HepG2 (cell line): ENCODE results near the gene TMEM35A. TPM values are rescaled to one million over a fixed set of nuclear protein-coding genes. Genes with fewer than 3 reads are reported as not detected.

ENCODE experiments used
- ATF4 ChIP-seq, 2 experiments: fragments of 450-650 bp in 1 of 2; sonication (generic) in 1 of 2; formaldehyde crosslinking; IDR thresholded peaks; 2 replicates each; pipeline versions ENCODE4 v1.5.0 to v1.8.0; 2020 to 2022; ENCODE audit warnings: mild to moderate bottlenecking in 1 of 2, missing genetic modification reagents in 1 of 2
- BORCS8-MEF2B ChIP-seq: sonication (generic); formaldehyde crosslinking; IDR thresholded peaks from 2 replicates; pipeline ENCODE4 v1.8.0; 2022; ENCODE audit warnings: mild to moderate bottlenecking, missing genetic modification reagents
- DRAP1 ChIP-seq: IDR thresholded peaks from 2 replicates; pipeline ENCODE4 v1.6.1; 2016; ENCODE audit warnings: missing genetic modification reagents, missing compliant biosample characterization
- HOMEZ ChIP-seq: IDR thresholded peaks from 2 replicates; pipeline ENCODE4 v1.6.1; 2016; ENCODE audit warnings: low read depth
- MAFF ChIP-seq: IDR thresholded peaks from 2 replicates; pipeline ENCODE4 v1.6.1; 2011; ENCODE audit warnings: low read depth, low read length, improper control_type of control experiment
- MAX ChIP-seq: IDR thresholded peaks from 2 replicates; pipeline ENCODE4 v1.6.1; 2012; ENCODE audit warnings: inconsistent platforms
- NFYC ChIP-seq: IDR thresholded peaks from 2 replicates; pipeline ENCODE4 v1.6.1; 2016; ENCODE audit warnings: missing genetic modification reagents, missing compliant biosample characterization
- POGZ ChIP-seq: sonication (generic); formaldehyde crosslinking; IDR thresholded peaks from 2 replicates; pipeline ENCODE4 v1.4.0; 2020; ENCODE audit warnings: mild to moderate bottlenecking, missing genetic modification reagents
- POLR2G ChIP-seq: fragments of 200-400 bp; formaldehyde crosslinking; IDR thresholded peaks from 2 replicates; pipeline ENCODE4 v1.6.1; 2018; ENCODE audit warnings: mild to moderate bottlenecking, low read depth, low read length, moderate library complexity
- SCMH1 ChIP-seq: sonication (generic); formaldehyde crosslinking; IDR thresholded peaks from 2 replicates; pipeline ENCODE4 v1.9.0; 2021; ENCODE audit warnings: missing genetic modification reagents, mild to moderate bottlenecking, borderline replicate concordance
- SP4 ChIP-seq: sonication (generic); formaldehyde crosslinking; IDR thresholded peaks from 2 replicates; pipeline ENCODE4 v1.8.1; 2023; ENCODE audit warnings: mild to moderate bottlenecking, missing genetic modification reagents
- THAP8 ChIP-seq: sonication (generic); formaldehyde crosslinking; IDR thresholded peaks from 2 replicates; pipeline ENCODE4 v1.5.1; 2020; ENCODE audit warnings: missing genetic modification reagents, mild to moderate bottlenecking, borderline replicate concordance
- ZBED4 ChIP-seq: sonication (generic); formaldehyde crosslinking; IDR thresholded peaks from 2 replicates; pipeline ENCODE4 v1.4.0; 2020; ENCODE audit warnings: missing genetic modification reagents, borderline replicate concordance
- ZFP41 ChIP-seq: sonication (generic); formaldehyde crosslinking; IDR thresholded peaks from 2 replicates; pipeline ENCODE4 v1.4.0; 2020; ENCODE audit warnings: mild to moderate bottlenecking, missing genetic modification reagents, borderline replicate concordance
- ZFY ChIP-seq: sonication (generic); formaldehyde crosslinking; IDR thresholded peaks from 2 replicates; pipeline ENCODE4 v1.4.0; 2020; ENCODE audit warnings: missing genetic modification reagents
- ZMYM2 ChIP-seq: sonication (generic); formaldehyde crosslinking; IDR thresholded peaks from 2 replicates; pipeline ENCODE4 v1.8.0; 2022; ENCODE audit warnings: mild to moderate bottlenecking, missing genetic modification reagents
- ZNF503 ChIP-seq: sonication (generic); formaldehyde crosslinking; IDR thresholded peaks from 2 replicates; pipeline ENCODE4 v1.4.0; 2020; ENCODE audit warnings: missing genetic modification reagents
- ZNF766 ChIP-seq: sonication (generic); formaldehyde crosslinking; IDR thresholded peaks from 2 replicates; pipeline ENCODE4 v1.5.0; 2020; ENCODE audit warnings: missing genetic modification reagents, borderline replicate concordance
- polyA plus RNA-seq, 8 experiments: library from polyadenylated mRNA; depleted of rRNA in 3 of 8; stranded (reverse) in 7 of 8; unstranded in 1 of 8; fragments of >200 nt; fragmentation: Illumina TruSeq in 4 of 8; extraction: Trizol in 4 of 8; gene quantifications; 2 replicates each; pipeline versions ENCODE4 v1.2.1 to v1.2.3, GENCODE V29; 2011 to 2016; ENCODE audit warnings: low read depth in 4 of 8, missing spikeins in 1 of 8, mixed read lengths in 1 of 8; ENCODE audit not compliant: insufficient read depth in 1 of 8
- total RNA-seq, 5 experiments: library from RNA; depleted of rRNA; stranded (reverse); fragments of >200 nt; fragmentation: Illumina TruSeq; extraction: Trizol; gene quantifications; 2 replicates each; pipeline ENCODE4 v1.2.3, GENCODE V29; 2016; ENCODE audit warnings: low read depth in 1 of 5

Gene TMEM35A
- total and polyA plus RNA-seq, 2 of the 13 experiments (the other 11 are each of a cell fraction or from before 2014, with no cell fraction given): 0.03 TPM; not detected in 1

GRCh38 chrX:101097546-101098453 is 19.1 kb downstream of the TMEM35A start, which contains the start of gene CENPI (continued):
- no peak for TF ChIP-seq ZFP41 (CRISPR knock-in tag)
- peak; percentile 16; the same call in 1 of the 2 replicates for TF ChIP-seq MAFF
- peak; percentile 71 for TF ChIP-seq MAX
- TF ChIP-seq ZFY: peak; percentile 71
- TF ChIP-seq BORCS8-MEF2B (CRISPR knock-in tag): peak; percentile 89
- peak; percentile 84 for TF ChIP-seq POGZ (CRISPR knock-in tag)
- no peak for TF ChIP-seq ZMYM2 (CRISPR knock-in tag)
- peak; percentile 90 for TF ChIP-seq DRAP1 (CRISPR knock-in tag)
- peak; percentile 87 for TF ChIP-seq NFYC (CRISPR knock-in tag)
- TF ChIP-seq POLR2G: peak; percentile 61; the same call in 1 of the 2 replicates
- TF ChIP-seq ZNF766 (CRISPR knock-in tag): no peak
- TF ChIP-seq ZBED4 (CRISPR knock-in tag): no peak
- TF ChIP-seq THAP8 (CRISPR knock-in tag): no peak
- TF ChIP-seq HOMEZ (CRISPR knock-in tag): 0 out of 2 replicates have a peak, but pooled peaks have one; percentile 16
- peak in 1 of 2 experiments; percentile 45; a peak in 1 of 4 replicates for TF ChIP-seq ATF4 (CRISPR knock-in tag; IDR thresholded peaks at IDR 0.05)
- no peak for TF ChIP-seq ZNF503
- TF ChIP-seq SCMH1: no peak
- TF ChIP-seq SP4 (CRISPR knock-in tag): peak; percentile 94
